HUDEP-2 (cell line): ENCODE results near the gene ITGB6.

Source experiments
- DNase-seq, 76 experiments: peaks; one replicate each; lab custom pipeline; 2025; ENCODE audit not compliant: unreplicated experiment in 76 of 76; lab: John Stamatoyannopoulos, UW

ITGB6 gene

GRCh38 chr2:160057356-160057755 is 142.7 kb downstream of the ITGB6 start:
- no peak for DNase-seq

GRCh38 chr2:160055726-160056108 is 144.4 kb downstream of the ITGB6 start:
- DNase-seq = no peak

DNA sequence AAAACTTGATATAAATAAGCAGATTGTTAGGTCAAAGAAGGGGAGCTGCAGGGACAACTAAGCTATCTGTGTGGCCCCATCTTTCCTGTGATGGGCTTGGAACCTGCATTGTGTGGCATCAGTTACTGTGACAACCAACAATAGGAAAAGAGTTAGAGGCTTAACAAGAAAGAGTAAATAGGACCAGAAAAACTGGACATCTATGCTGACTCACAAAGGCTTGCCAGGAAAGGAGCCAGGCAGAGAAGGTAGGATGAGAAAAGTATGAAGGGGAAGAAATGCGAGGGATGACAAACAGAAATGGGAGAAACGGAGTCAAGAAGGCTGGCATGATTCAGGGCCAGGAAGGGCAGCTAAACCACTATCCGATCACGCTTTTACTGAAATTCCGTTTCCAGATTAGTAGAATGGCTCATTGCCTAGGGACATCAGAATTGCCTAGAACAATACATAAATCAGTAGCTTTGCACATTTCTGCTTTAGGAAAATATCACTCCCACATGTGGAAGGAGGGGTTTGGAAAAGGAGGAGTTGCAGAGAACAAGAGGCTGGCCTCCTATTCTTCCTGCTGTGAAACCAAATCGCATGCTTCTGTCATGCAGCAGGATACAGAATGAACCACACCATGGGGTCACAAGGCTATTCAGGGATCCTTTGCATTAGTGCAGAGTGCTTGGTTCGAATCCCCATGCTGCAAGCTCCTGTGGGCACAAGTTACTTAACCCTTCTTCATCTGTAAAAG is 144.9 kb downstream of the ITGB6 start:
- no peak for DNase-seq

DNA sequence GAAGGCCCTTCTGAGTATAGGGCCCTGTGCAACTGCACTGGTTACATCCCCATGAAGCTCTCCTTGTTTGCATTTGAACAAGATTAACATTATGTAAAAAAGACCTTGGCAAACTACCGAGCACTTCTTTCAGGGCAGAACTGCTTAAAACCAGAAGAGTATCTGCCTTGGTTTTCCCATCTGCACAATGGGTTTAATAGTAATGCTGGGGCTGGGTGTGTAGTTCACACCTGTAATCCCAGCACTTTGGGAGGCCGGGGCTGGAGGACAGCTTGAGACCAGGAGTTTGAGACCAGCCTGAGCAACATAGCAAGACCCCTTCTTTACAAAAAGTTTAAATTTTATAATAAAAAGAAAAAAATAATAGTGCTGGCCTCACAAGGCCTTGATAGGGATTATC is 146.1 kb downstream of the ITGB6 start:
- no peak for DNase-seq

GRCh38 chr2:160052531-160052930 is 147.5 kb downstream of the ITGB6 start:
- no peak for DNase-seq

GRCh38 chr2:160051371-160051800 is 148.7 kb downstream of the ITGB6 start:
- no peak for DNase-seq

GRCh38 chr2:160050147-160050546 is 149.9 kb downstream of the ITGB6 start:
- no peak for DNase-seq
